K562 (cell line): ENCODE measurements around the gene CDK4. TPM values are rescaled to one million over a fixed set of nuclear protein-coding genes. Genes with fewer than 3 reads are reported as not detected.
A peak's percentile ranks its signal among the peaks of the same experiment; 100 is the strongest.

Source experiments
- CBX8 ChIP-seq: fragments of 200-600 bp; sonication (generic); IDR thresholded peaks from 2 replicates; pipeline ENCODE4 v1.6.1; 2012; ENCODE audit warnings: borderline replicate concordance, mixed run types, low read depth, mild to moderate bottlenecking, moderate library complexity, mixed read lengths, low read length, control low read depth, inconsistent platforms; ENCODE audit not compliant: poor library complexity, severe bottlenecking; ENCODE audit errors: extremely low read depth
- CHD4 ChIP-seq: fragments of 200-600 bp; sonication (generic); IDR thresholded peaks from 3 replicates; pipeline ENCODE4 v1.6.1; 2012; ENCODE audit warnings: low read depth, mild to moderate bottlenecking, mixed read lengths, low read length, inconsistent platforms; ENCODE audit not compliant: insufficient read depth, insufficient replicate concordance, poor library complexity, severe bottlenecking
- COPS2 ChIP-seq: fragments of 450-650 bp; conservative IDR thresholded peaks from 2 replicates; pipeline ENCODE4 v1.6.1; 2016; ENCODE audit warnings: mild to moderate bottlenecking, moderate library complexity
- ELK3 ChIP-seq: fragments of 450-650 bp; formaldehyde crosslinking; IDR thresholded peaks from 2 replicates; pipeline ENCODE4 v1.4.0; 2020; ENCODE audit warnings: mild to moderate bottlenecking
- FOXM1 ChIP-seq, 2 experiments: fragments of 450-650 bp in 1 of 2; sonication (generic) in 1 of 2; formaldehyde crosslinking in 1 of 2; IDR thresholded peaks; 2 replicates each; pipeline versions ENCODE4 v1.6.1 to v1.9.0; 2017 to 2022; ENCODE audit warnings: low read depth in 2 of 2, mild to moderate bottlenecking in 2 of 2, missing genetic modification reagents in 1 of 2, moderate library complexity in 1 of 2
- GATA2 ChIP-seq: sonication (generic); formaldehyde crosslinking; IDR thresholded peaks from 2 replicates; pipeline ENCODE4 v1.4.0; 2020; ENCODE audit warnings: mild to moderate bottlenecking, missing genetic modification reagents
- HMGN3 ChIP-seq: IDR thresholded peaks from 2 replicates; pipeline ENCODE4 v1.6.1; 2011; ENCODE audit warnings: borderline replicate concordance, low read depth, mild to moderate bottlenecking, mixed read lengths, low read length; ENCODE audit not compliant: insufficient read length; ENCODE audit errors: extremely low read depth
- HMGXB4 ChIP-seq: sonication (generic); formaldehyde crosslinking; IDR thresholded peaks from 2 replicates; pipeline ENCODE4 v1.8.1; 2023; ENCODE audit warnings: mild to moderate bottlenecking, missing genetic modification reagents
- MCM3 ChIP-seq: fragments of 450-650 bp; IDR thresholded peaks from 2 replicates; pipeline ENCODE4 v1.6.1; 2016
- NR2C2 ChIP-seq, 2 experiments: fragments of 200-800 bp in 1 of 2; sonication (Bioruptor generic) in 1 of 2; sonication (generic) in 1 of 2; formaldehyde crosslinking in 1 of 2; IDR thresholded peaks; 2 replicates each; pipeline versions ENCODE4 v1.6.1 to v1.8.0; 2016 to 2022; ENCODE audit warnings: mild to moderate bottlenecking in 1 of 2, missing compliant biosample characterization in 1 of 2, missing genetic modification characterization in 1 of 2, missing genetic modification reagents in 1 of 2
- PKNOX1 ChIP-seq: fragments of 450-650 bp; IDR thresholded peaks from 2 replicates; pipeline ENCODE4 v1.6.1; 2016
- POLR2AphosphoS5 ChIP-seq: IDR thresholded peaks from 2 replicates; pipeline ENCODE4 v1.6.1; 2011; ENCODE audit warnings: mild to moderate bottlenecking, low read depth, low read length, moderate library complexity; ENCODE audit not compliant: control insufficient read depth, insufficient read depth
- POLR3G ChIP-seq: IDR thresholded peaks from 2 replicates; pipeline ENCODE4 v1.6.1; 2011; ENCODE audit not compliant: insufficient read length, insufficient replicate concordance; ENCODE audit errors: extremely low read depth
- RBM17 ChIP-seq: fragments of 200-400 bp; formaldehyde crosslinking; IDR thresholded peaks from 2 replicates; pipeline ENCODE4 v1.6.1; 2017; ENCODE audit warnings: low read depth, mild to moderate bottlenecking, low read length, borderline replicate concordance
- SAFB2 ChIP-seq: fragments of 200-400 bp; formaldehyde crosslinking; IDR thresholded peaks from 2 replicates; pipeline ENCODE4 v1.6.1; 2018; ENCODE audit warnings: borderline replicate concordance, low read length, low read depth, moderate library complexity; ENCODE audit not compliant: severe bottlenecking
- SETDB1 ChIP-seq: IDR thresholded peaks from one replicate; pipeline ENCODE4 v1.6.1; 2012; ENCODE audit warnings: low read length, control low read depth, inconsistent platforms
- ZBTB5 ChIP-seq: fragments of 450-650 bp; IDR thresholded peaks from 2 replicates; pipeline ENCODE4 v1.6.1; 2017; ENCODE audit warnings: antibody characterized with exemption
- ZBTB9 ChIP-seq: fragments of 450-650 bp; formaldehyde crosslinking; IDR thresholded peaks from 2 replicates; pipeline ENCODE4 v1.4.0; 2020; ENCODE audit warnings: mild to moderate bottlenecking, moderate library complexity
- polyA plus RNA-seq, 8 experiments: library from polyadenylated mRNA; depleted of rRNA in 4 of 8; stranded (reverse) in 5 of 8; unstranded in 3 of 8; fragments of >200 nt; fragmentation: Nextera tagmentation in 2 of 8; fragmentation: Illumina TruSeq in 1 of 8; extraction: Ambion mirVana in 2 of 8; extraction: Trizol in 1 of 8; gene quantifications; 2 replicates each; pipeline versions ENCODE4 v1.2.1 to v1.2.3, GENCODE V29; 2011 to 2014; ENCODE audit warnings: inconsistent platforms in 1 of 8, missing spikeins in 1 of 8
- total RNA-seq, 7 experiments: library from RNA; depleted of rRNA in 6 of 7; stranded (reverse); fragments of >200 nt in 6 of 7; fragmentation: Illumina TruSeq in 2 of 7; extraction: Trizol in 2 of 7; gene quantifications; 2 replicates each; pipeline versions ENCODE4 v1.2.1 to v1.2.3, GENCODE V29; 2011 to 2021; ENCODE audit warnings: low replicate concordance in 1 of 7

CDK4 gene
- total and polyA plus RNA-seq, 9 of the 15 experiments (the other 6 are each of a cell fraction or from before 2014, with no cell fraction given) = 37.8 to 436 (median 238) TPM

GRCh38 chr12:57754411-57755193, 2.5 kb upstream of the CDK4 start, which contains the start of gene MARCHF9 (continued):
- no peak for TF ChIP-seq FOXM1 (IDR thresholded peaks at IDR 0.05; ENCODE audit: low read depth)
- TF ChIP-seq FOXM1 (CRISPR knock-in tag; IDR thresholded peaks at IDR 0.05; ENCODE audit: low read depth) = no peak
- TF ChIP-seq COPS2 = no peak
- peak; percentile 18; the same call in 1 of the 2 replicates for TF ChIP-seq PKNOX1
- TF ChIP-seq ZBTB5 = 0 out of 2 replicates have a peak, but pooled peaks have one; percentile 41
- TF ChIP-seq RBM17 = no peak
- no peak for TF ChIP-seq HMGXB4 (CRISPR knock-in tag)
- no peak for TF ChIP-seq HMGN3
- no peak for TF ChIP-seq ZBTB9 (CRISPR knock-in tag)
- no peak for TF ChIP-seq MCM3
- TF ChIP-seq POLR2AphosphoS5 = no peak
- no peak for TF ChIP-seq CHD4
- TF ChIP-seq CBX8 = no peak
- no peak for TF ChIP-seq GATA2 (CRISPR knock-in tag)
- TF ChIP-seq NR2C2 (CRISPR knock-in tag; IDR thresholded peaks at IDR 0.05) = no peak
- no peak for TF ChIP-seq NR2C2 (tag; IDR thresholded peaks at IDR 0.05)
- TF ChIP-seq POLR3G = no peak
- no peak for TF ChIP-seq SETDB1
- no peak for TF ChIP-seq ELK3 (CRISPR knock-in tag)
- TF ChIP-seq SAFB2 = no peak
